ENCODE results near the gene SPEN. TPM values are rescaled to one million over a fixed set of nuclear protein-coding genes. Genes with fewer than 3 reads are reported as not detected.

The SPEN gene
- total RNA-seq, 4 donors from 2014 or later, result 44.0 to 83.3 (median 67.1) TPM

- TF ChIP-seq CTCF (IDR thresholded peaks at IDR 0.05; ENCODE audit: low read depth), result no peak
Measured at GRCh38 chr1:15852828-15853302, 5.4 kb downstream of the SPEN start.

- TF ChIP-seq CTCF (IDR thresholded peaks at IDR 0.05; ENCODE audit: low read depth), result no peak
Measured at GRCh38 chr1:15856888-15857287, 9.4 kb downstream of the SPEN start.

- TF ChIP-seq CTCF (IDR thresholded peaks at IDR 0.05; ENCODE audit: low read depth), result no peak
Measured at GRCh38 chr1:15858069-15858670, 10.7 kb downstream of the SPEN start.

DNA sequence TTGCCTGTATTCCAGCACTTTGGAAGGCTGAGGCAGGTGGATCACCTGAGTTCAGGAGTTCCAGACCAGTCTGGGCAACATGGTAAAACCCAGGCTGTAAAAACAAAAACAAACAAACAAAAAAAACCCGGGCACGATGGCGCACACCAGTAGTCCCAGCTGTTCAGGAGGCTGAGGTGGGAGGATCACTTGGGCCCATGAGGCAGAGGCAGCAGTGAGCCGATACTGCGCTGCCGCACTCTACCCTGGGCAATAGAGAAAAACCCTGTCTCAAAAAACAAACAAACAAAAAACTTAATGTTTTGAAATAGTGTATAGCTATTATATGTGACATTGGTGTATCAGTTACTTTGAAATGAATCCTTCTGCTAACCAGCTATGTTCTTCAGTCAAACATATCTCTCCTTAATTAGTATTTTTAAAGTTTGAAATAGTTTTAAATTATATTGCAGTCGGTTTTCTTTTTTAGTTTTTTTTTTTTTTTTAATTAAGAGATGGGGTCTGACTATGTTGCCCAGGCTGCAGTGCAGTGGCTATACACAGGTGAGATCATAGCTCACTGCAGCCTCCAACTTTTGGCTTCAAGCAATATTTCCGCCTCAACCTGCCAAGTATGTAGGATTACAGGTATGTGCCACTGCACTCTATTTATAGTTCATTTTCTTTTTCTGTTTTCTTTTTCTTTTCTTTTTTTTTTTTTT is 11.3 kb downstream of the SPEN start:
- no peak for TF ChIP-seq CTCF (IDR thresholded peaks at IDR 0.05; ENCODE audit: low read depth)

- TF ChIP-seq CTCF (IDR thresholded peaks at IDR 0.05; ENCODE audit: low read depth), result no peak
Measured at GRCh38 chr1:15863156-15863901, 15.8 kb downstream of the SPEN start.

GRCh38 chr1:15866721-15867201 is 19.3 kb downstream of the SPEN start:
- no peak for TF ChIP-seq CTCF (IDR thresholded peaks at IDR 0.05; ENCODE audit: low read depth)

- no peak for TF ChIP-seq CTCF (IDR thresholded peaks at IDR 0.05; ENCODE audit: low read depth)
Measured at GRCh38 chr1:15867288-15867687, 19.8 kb downstream of the SPEN start.

Data from subcutaneous adipose tissue (tissue), 4 donors.